ENCODE data around the gene ITGAD.
A peak's percentile ranks its signal among the peaks of the same experiment; 100 is the strongest.

The ITGAD gene

DNA sequence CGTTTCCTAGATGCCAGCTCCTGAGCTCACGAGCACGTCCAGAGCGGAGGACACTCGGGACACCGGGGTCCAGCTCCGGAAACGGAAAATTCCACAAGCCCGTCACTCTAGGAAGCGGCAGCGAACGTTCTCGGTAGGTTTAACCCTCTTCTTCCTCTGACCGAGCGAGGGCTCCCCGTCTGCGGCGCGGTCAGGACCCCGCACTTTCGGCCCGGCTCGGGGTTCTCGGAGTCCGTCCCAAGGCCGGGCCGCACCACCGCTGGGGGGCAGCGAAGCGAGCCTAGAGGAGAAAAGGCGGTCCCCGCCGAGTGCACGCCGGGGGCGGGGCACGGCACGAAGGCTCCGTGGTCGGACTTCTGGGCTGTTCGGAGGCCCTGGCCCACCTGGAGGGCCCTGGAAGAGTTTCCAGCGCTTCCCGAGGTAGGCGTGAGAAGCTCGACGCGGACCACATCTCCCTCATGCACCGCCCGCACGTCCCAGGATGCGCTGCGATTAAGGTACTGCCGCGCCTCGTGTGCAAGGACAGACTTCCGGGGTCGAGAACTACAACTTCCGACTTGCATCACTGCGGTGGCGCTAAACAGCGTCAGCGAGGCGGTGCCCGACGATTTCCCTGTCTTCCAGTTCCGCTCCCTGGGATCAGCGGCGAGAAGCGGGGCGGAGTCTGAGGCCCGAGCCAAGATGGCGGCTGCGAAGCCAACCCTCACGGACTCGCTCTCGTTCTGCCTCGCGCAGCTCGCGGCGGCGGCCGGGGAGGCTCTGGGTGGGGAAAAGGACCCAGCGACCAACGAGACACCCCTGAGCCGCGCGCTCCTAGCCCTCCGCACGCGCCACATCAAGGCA lies 65.9 kb downstream of the ITGAD start, which contains the start of gene ARMC5:
ARMC5 (plus strand) TSS at position 658 of the 843 bp plus-strand sequence; CDS start at position 682, 24 bp downstream.
- DNase-seq (ENCODE audit: low spot score), result peak; percentile 97
- peak within 1 kb of the TSS; percentile 95 for H2BK12ac ChIP-seq (ENCODE audit: low read length)
- no CpG with 5 or more reads among the region's 91 CpGs for WGBS, 2 donors (ENCODE audit: extremely low coverage in 2 of 2, insufficient read length in 2 of 2, insufficient replicate concordance in 1 of 2)
- peak within 1 kb of the TSS; percentile 82 for H2AK5ac ChIP-seq (ENCODE audit: low read depth, low read length)
- peak within 1 kb of the TSS; percentile 99 for H3K9ac ChIP-seq (ENCODE audit: low read depth, low read length, poor library complexity)
- H3K14ac ChIP-seq (ENCODE audit: low read length), result peak within 1 kb of the TSS; percentile 98
- H2BK120ac ChIP-seq (ENCODE audit: low read depth, low read length), result no peak within 1 kb of the TSS
- H3K9me3 ChIP-seq (replicated peaks in 1 of 2; ENCODE audit: control insufficient read depth in 2 of 2, insufficient read depth in 1 of 2, low read depth in 1 of 2, low read length in 2 of 2), result no peaks in the 10 kb centered on the region
- H3K4me1 ChIP-seq (ENCODE audit: control insufficient read depth in 2 of 2, insufficient read depth in 1 of 2, low read depth in 1 of 2, low read length in 2 of 2), result peaks cover 9 to 13% of the 10 kb centered on the region in 2 donors
- H3K4me3 ChIP-seq (ENCODE audit: low read length in 2 of 2), result peak within 1 kb of the TSS; percentile 79 to 90
- peak within 1 kb of the TSS; percentile 85 for H3K4me2 ChIP-seq (ENCODE audit: insufficient read depth, low read length, poor library complexity, severe bottlenecking)
- H3K36me3 ChIP-seq (replicated peaks in 1 of 2; ENCODE audit: control insufficient read depth in 2 of 2, insufficient read depth in 2 of 2, low read length in 2 of 2), result peaks cover 11 to 50% of the 10 kb centered on the region in 2 donors
- peak within 1 kb of the TSS; percentile 94 for H4K91ac ChIP-seq (ENCODE audit: low read depth, low read length, poor library complexity)
- H2AFZ ChIP-seq (ENCODE audit: low read length), result peak within 1 kb of the TSS; percentile 93
- H3K27ac ChIP-seq (replicated peaks; ENCODE audit: low read length), result peak within 1 kb of the TSS; percentile 93
- no peak within 1 kb of the TSS for H3K4ac ChIP-seq (ENCODE audit: low read length)
- H2BK5ac ChIP-seq (ENCODE audit: low read length), result peak within 1 kb of the TSS; percentile 100
- peak within 1 kb of the TSS; percentile 100 for H3K18ac ChIP-seq (ENCODE audit: low read length)
- peaks cover 14% of the 10 kb centered on the region for H3K79me1 ChIP-seq (ENCODE audit: low read depth, low read length)
- H3K23ac ChIP-seq (ENCODE audit: low read depth, low read length, poor library complexity), result peak within 1 kb of the TSS; percentile 99
- peak within 1 kb of the TSS; percentile 7 for H4K8ac ChIP-seq (ENCODE audit: low read depth, low read length)
- H3K27me3 ChIP-seq (ENCODE audit: control insufficient read depth in 3 of 3, insufficient read depth in 3 of 3, low read depth in 1 of 3, low read length in 3 of 3), result no peaks in the 10 kb centered on the region
- peak within 1 kb of the TSS; percentile 78 for H2BK15ac ChIP-seq (ENCODE audit: low read length)

DNA sequence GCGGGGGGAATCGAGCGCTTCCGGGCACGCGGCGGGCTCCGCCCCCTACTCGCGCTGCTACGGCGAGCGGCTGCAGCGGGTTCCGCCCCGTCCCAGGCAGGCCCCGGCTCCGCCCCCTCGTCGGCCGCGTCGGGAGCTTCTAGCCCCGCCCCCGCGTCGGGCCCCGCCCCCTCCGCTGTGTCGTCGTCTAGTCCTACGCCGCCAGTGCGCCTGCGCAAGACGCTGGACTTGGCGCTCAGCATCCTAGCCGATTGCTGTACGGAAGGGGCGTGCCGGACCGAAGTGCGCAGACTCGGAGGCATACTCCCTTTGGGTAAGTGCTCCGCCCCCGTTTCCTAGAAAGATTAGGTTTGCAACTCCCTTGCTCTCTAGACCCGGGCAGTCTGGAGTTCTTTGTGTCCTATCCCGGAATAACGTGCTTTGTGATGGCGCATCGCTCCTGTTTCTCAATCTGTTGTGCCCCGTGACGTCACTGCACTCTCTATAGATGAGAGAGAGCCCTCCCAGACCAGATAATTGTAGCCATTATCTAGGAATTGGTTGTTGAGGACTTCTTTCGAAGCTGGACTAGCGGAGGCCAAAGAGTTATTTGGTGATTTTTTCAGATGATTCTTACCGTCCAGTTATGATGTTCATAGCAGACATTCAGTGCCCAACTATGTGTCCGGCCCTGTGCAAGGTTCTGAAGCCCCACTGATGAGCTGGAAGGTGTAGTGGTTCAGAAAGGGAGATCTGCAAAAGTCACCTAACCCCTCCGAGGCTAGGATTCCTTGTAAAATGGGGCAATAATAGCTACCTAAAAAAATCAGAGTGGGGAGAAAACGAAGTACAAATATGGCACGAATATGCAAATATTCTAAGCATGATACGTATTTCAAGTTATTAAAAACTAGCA lies 66.8 kb downstream of the ITGAD start:
- Histone ChIP-seq H3K18ac (ENCODE audit: low read length) (peak overlapping the region; percentile 100), H3K9me3 (replicated peaks in 1 of 2; ENCODE audit: control insufficient read depth in 2 of 2, insufficient read depth in 1 of 2, low read depth in 1 of 2, low read length in 2 of 2) (no peaks in the 10 kb centered on the region), H2BK5ac (ENCODE audit: low read length) (peak overlapping the region; percentile 100), H3K9ac (ENCODE audit: low read depth, low read length, poor library complexity) (peak overlapping the region; percentile 99), H3K4me2 (ENCODE audit: insufficient read depth, low read length, poor library complexity, severe bottlenecking) (peak overlapping the region; percentile 66), H2BK12ac (ENCODE audit: low read length) (peak overlapping the region; percentile 95), H3K4me3 (ENCODE audit: low read length in 2 of 2) (peak overlapping the region; percentile 79 to 90), H2BK120ac (ENCODE audit: low read depth, low read length) (no peak overlapping the region), H2AFZ (ENCODE audit: low read length) (peak overlapping the region; percentile 93), H3K36me3 (replicated peaks in 1 of 2; ENCODE audit: control insufficient read depth in 2 of 2, insufficient read depth in 2 of 2, low read length in 2 of 2) (peaks cover 11 to 58% of the 10 kb centered on the region in 2 donors), H3K23ac (ENCODE audit: low read depth, low read length, poor library complexity) (peak overlapping the region; percentile 99), H2BK15ac (ENCODE audit: low read length) (peak overlapping the region; percentile 78), H2AK5ac (ENCODE audit: low read depth, low read length) (no peak overlapping the region), H4K8ac (ENCODE audit: low read depth, low read length) (no peak overlapping the region), H3K27ac (replicated peaks; ENCODE audit: low read length) (peak overlapping the region; percentile 93), H4K91ac (ENCODE audit: low read depth, low read length, poor library complexity) (peak overlapping the region; percentile 94), H3K4me1 (ENCODE audit: control insufficient read depth in 2 of 2, insufficient read depth in 1 of 2, low read depth in 1 of 2, low read length in 2 of 2) (peaks cover 9 to 13% of the 10 kb centered on the region in 2 donors), H3K27me3 (ENCODE audit: control insufficient read depth in 3 of 3, insufficient read depth in 3 of 3, low read depth in 1 of 3, low read length in 3 of 3) (no peaks in the 10 kb centered on the region), H3K79me1 (ENCODE audit: low read depth, low read length) (peaks cover 14% of the 10 kb centered on the region), H3K4ac (ENCODE audit: low read length) (no peak overlapping the region), H3K14ac (ENCODE audit: low read length) (peak overlapping the region; percentile 98)
- peak; percentile 100 for DNase-seq (ENCODE audit: low spot score)
- no CpG with 5 or more reads among the region's 61 CpGs for WGBS, 2 donors (ENCODE audit: extremely low coverage in 2 of 2, insufficient read length in 2 of 2, insufficient replicate concordance in 1 of 2)

DNA sequence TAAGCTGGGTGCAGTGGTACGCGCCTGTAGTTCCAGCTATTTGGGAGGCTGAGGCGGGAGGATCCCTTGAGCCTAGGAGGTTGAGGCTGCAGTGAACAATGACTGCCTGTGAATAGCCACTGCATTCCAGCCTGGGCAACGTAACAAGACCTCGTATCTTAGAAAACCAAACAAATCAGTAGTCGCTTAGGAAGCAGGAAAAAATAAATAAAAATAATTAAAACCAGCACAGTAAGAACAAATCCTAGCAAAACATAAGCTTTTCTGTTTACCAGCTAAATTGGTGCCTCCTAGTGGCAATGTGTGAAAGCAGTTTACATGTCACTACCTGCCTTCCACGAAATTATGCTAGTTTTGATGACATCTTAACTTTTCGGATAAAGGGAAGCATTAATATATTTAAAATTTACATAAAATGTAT lies 67.5 kb downstream of the ITGAD start:
- no peak overlapping the region for H3K23ac ChIP-seq (ENCODE audit: low read depth, low read length, poor library complexity)
- H3K14ac ChIP-seq (ENCODE audit: low read length), result no peak overlapping the region
- peak overlapping the region in 1 of 2 donors; percentile 50 for H3K4me3 ChIP-seq (ENCODE audit: low read length in 2 of 2)
- DNase-seq (ENCODE audit: low spot score), result no peak
- H2BK12ac ChIP-seq (ENCODE audit: low read length), result no peak overlapping the region
- no peaks in the 10 kb centered on the region for H3K9me3 ChIP-seq (replicated peaks in 1 of 2; ENCODE audit: control insufficient read depth in 2 of 2, insufficient read depth in 1 of 2, low read depth in 1 of 2, low read length in 2 of 2)
- no CpG with 5 or more reads among the region's 8 CpGs for WGBS, 2 donors (ENCODE audit: extremely low coverage in 2 of 2, insufficient read length in 2 of 2, insufficient replicate concordance in 1 of 2)
- H2BK15ac ChIP-seq (ENCODE audit: low read length), result no peak overlapping the region
- H3K36me3 ChIP-seq (replicated peaks in 1 of 2; ENCODE audit: control insufficient read depth in 2 of 2, insufficient read depth in 2 of 2, low read length in 2 of 2), result peaks cover 10 to 58% of the 10 kb centered on the region in 2 donors
- no peak overlapping the region for H2BK120ac ChIP-seq (ENCODE audit: low read depth, low read length)
- no peak overlapping the region for H3K27ac ChIP-seq (replicated peaks; ENCODE audit: low read length)
- peak overlapping the region; percentile 62 for H2AFZ ChIP-seq (ENCODE audit: low read length)
- no peak overlapping the region for H3K4me2 ChIP-seq (ENCODE audit: insufficient read depth, low read length, poor library complexity, severe bottlenecking)
- no peak overlapping the region for H3K4ac ChIP-seq (ENCODE audit: low read length)
- H3K9ac ChIP-seq (ENCODE audit: low read depth, low read length, poor library complexity), result no peak overlapping the region
- H2AK5ac ChIP-seq (ENCODE audit: low read depth, low read length), result no peak overlapping the region
- H4K8ac ChIP-seq (ENCODE audit: low read depth, low read length), result no peak overlapping the region
- no peak overlapping the region for H2BK5ac ChIP-seq (ENCODE audit: low read length)
- H3K79me1 ChIP-seq (ENCODE audit: low read depth, low read length), result peaks cover 14% of the 10 kb centered on the region
- H3K27me3 ChIP-seq (ENCODE audit: control insufficient read depth in 3 of 3, insufficient read depth in 3 of 3, low read depth in 1 of 3, low read length in 3 of 3), result no peaks in the 10 kb centered on the region
- H4K91ac ChIP-seq (ENCODE audit: low read depth, low read length, poor library complexity), result no peak overlapping the region
- H3K4me1 ChIP-seq (ENCODE audit: control insufficient read depth in 2 of 2, insufficient read depth in 1 of 2, low read depth in 1 of 2, low read length in 2 of 2), result peaks cover 9 to 13% of the 10 kb centered on the region in 2 donors
- no peak overlapping the region for H3K18ac ChIP-seq (ENCODE audit: low read length)

All from neuronal stem cell (in vitro differentiated cells).